DOHH2 (cell line): ENCODE data around the gene LINGO3.

Source experiments
- CTCF ChIP-seq: fragments of 200-600 bp; sonication (generic); IDR thresholded peaks from one replicate; pipeline ENCODE4 v1.5.1; 2014; ENCODE audit warnings: antibody characterized with exemption, mild to moderate bottlenecking, low read depth, low read length; ENCODE audit not compliant: poor library complexity, severe bottlenecking
- EZH2phosphoT487 ChIP-seq: fragments of 200-600 bp; sonication (generic); IDR thresholded peaks from 2 replicates; pipeline ENCODE4 v1.6.1; 2017; ENCODE audit warnings: borderline replicate concordance, mild to moderate bottlenecking, antibody characterized with exemption, low read length, moderate library complexity, mixed read lengths

GRCh38 chr19:2343289-2343982 lies 35.5 kb upstream of the LINGO3 start:
- TF ChIP-seq CTCF, result no peak
- TF ChIP-seq EZH2phosphoT487, result no peak
